ENCODE measurements around the gene CRYGD. TPM values are rescaled to one million over a fixed set of nuclear protein-coding genes. Genes with fewer than 3 reads are reported as not detected.

Gene CRYGD
- total RNA-seq, 4 donors from 2014 or later: not detected

GRCh38 chr2:208096080-208096479, 28.2 kb downstream of the CRYGD start:
- H3K36me3 ChIP-seq: no peaks in the 10 kb centered on the region
- no peak overlapping the region for H3K27ac ChIP-seq
- no peak for DNase-seq

GRCh38 chr2:208093128-208093527, 31.2 kb downstream of the CRYGD start:
- no peak for TF ChIP-seq POLR2A (IDR thresholded peaks at IDR 0.05)
- TF ChIP-seq CTCF (IDR thresholded peaks at IDR 0.05): no peak
- H3K27me3 ChIP-seq: no peaks in the 10 kb centered on the region
- DNase-seq: no peak
- no peaks in the 10 kb centered on the region for H3K4me1 ChIP-seq
- intact Hi-C loops (cut with DNase I; ENCODE audit: low total_unique reads): no loop called here
- H3K4me3 ChIP-seq: no peak overlapping the region
- H3K27ac ChIP-seq: no peak overlapping the region
- no peaks in the 10 kb centered on the region for H3K9me3 ChIP-seq
- H3K36me3 ChIP-seq: no peaks in the 10 kb centered on the region

More at GRCh38 chr2:208096080-208096479, 28.2 kb downstream of the CRYGD start:
- intact Hi-C loops (cut with DNase I; ENCODE audit: low total_unique reads): no loop called here
- TF ChIP-seq CTCF (IDR thresholded peaks at IDR 0.05) (no peak), POLR2A (IDR thresholded peaks at IDR 0.05) (no peak)
- no peak overlapping the region for H3K4me3 ChIP-seq
- no peaks in the 10 kb centered on the region for H3K4me1 ChIP-seq
- H3K9me3 ChIP-seq: no peaks in the 10 kb centered on the region
- H3K27me3 ChIP-seq: no peaks in the 10 kb centered on the region

- no peak for DNase-seq
- Histone ChIP-seq H3K27ac (no peak overlapping the region), H3K4me3 (no peak overlapping the region), H3K4me1 (no peaks in the 10 kb centered on the region), H3K9me3 (no peaks in the 10 kb centered on the region), H3K27me3 (no peaks in the 10 kb centered on the region), H3K36me3 (no peaks in the 10 kb centered on the region)
- no peak for TF ChIP-seq CTCF (IDR thresholded peaks at IDR 0.05)
- no peak for TF ChIP-seq POLR2A (IDR thresholded peaks at IDR 0.05)
- intact Hi-C loops (cut with DNase I; ENCODE audit: low total_unique reads): no loop called here
Observed at GRCh38 chr2:208092093-208092832, 32.1 kb downstream of the CRYGD start.

GRCh38 chr2:208090420-208090819, 33.9 kb downstream of the CRYGD start:
- H3K9me3 ChIP-seq: no peaks in the 10 kb centered on the region
- H3K36me3 ChIP-seq: no peaks in the 10 kb centered on the region
- TF ChIP-seq POLR2A (IDR thresholded peaks at IDR 0.05) (no peak), CTCF (IDR thresholded peaks at IDR 0.05) (no peak)
- no peak for DNase-seq
- H3K4me1 ChIP-seq: no peaks in the 10 kb centered on the region
- no peak overlapping the region for H3K4me3 ChIP-seq
- no peaks in the 10 kb centered on the region for H3K27me3 ChIP-seq
- intact Hi-C loops (cut with DNase I; ENCODE audit: low total_unique reads): no loop called here
- H3K27ac ChIP-seq: no peak overlapping the region

GRCh38 chr2:208086029-208086428, 38.3 kb downstream of the CRYGD start:
- H3K4me1 ChIP-seq: no peaks in the 10 kb centered on the region
- no peak for DNase-seq
- H3K27ac ChIP-seq: no peak overlapping the region
- intact Hi-C loops (cut with DNase I; ENCODE audit: low total_unique reads): no loop called here
- no peaks in the 10 kb centered on the region for H3K27me3 ChIP-seq
- TF ChIP-seq POLR2A (IDR thresholded peaks at IDR 0.05) (no peak), CTCF (IDR thresholded peaks at IDR 0.05) (no peak)
- no peak overlapping the region for H3K4me3 ChIP-seq
- H3K36me3 ChIP-seq: no peaks in the 10 kb centered on the region
- no peaks in the 10 kb centered on the region for H3K9me3 ChIP-seq

Data from uterus (tissue), 4 donors.